NCI-H187 treated with DMSO at 0.1 percent for 48 hours (cell line): ENCODE data around the gene RFNG.

ENCODE experiments used
- DNase-seq: peaks from one replicate; lab custom pipeline; 2025; lab: John Stamatoyannopoulos, UW

Gene RFNG

DNA sequence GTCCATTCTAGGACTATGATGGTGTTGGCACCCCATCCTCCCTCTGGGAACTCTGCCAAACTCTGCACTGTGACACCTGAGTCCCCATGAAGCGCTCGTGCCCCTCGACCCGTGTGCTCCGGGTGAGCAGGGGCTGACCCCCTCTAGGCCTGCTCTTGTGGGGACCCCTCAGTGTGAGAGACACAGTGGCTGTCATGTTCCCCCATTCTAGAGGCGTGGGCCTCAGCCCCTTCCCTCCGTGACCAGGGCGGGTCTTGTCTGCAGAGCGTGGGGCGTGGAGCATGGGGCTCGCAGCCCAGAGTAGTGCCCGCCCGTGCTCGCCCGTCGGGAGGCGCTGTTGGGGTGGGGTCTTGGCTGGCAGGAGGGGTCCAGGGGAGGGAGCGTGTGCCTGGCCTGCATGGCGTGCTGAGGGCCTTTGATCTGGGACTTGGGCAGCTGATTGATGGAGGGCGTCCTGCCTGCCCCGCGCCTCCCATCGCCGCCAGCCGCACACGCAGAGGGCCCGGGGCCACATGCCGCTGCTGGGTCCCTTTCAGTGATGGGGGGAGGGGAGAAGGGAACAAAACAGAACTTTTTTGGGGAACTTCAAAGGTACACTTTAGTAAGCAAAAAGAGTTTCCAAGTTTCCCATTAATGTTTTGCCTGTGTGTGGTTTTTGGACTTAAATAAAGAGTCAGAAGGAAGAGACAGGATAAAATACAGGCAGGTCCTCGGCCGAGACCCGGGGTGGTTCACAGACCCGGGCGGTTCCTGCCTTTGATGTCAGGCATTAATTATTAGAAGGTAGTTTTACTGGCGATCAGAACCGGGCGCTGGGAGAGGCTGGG, 51.4 kb downstream of the RFNG start:
- DNase-seq: no peak

DNA sequence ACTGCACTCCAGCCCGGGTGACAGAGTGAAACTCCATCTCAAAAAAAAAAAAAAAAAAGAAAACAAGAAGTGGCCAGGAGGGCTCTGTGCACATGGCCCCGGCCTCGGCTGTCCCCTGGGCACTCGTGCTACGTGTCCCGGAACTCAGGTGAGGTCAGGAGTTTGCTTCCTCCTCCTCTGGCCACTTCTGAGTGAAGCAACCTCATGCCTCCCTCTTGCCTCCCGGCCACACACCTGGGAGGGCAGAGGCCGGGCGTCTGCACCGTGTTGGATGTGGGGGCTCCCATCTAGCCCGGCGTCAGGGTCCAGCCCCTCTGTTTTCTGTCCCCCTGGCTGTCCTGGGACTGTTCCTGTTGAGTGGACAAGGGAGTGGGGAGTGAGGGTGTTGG, 52.0 kb downstream of the RFNG start:
- no peak for DNase-seq

DNA sequence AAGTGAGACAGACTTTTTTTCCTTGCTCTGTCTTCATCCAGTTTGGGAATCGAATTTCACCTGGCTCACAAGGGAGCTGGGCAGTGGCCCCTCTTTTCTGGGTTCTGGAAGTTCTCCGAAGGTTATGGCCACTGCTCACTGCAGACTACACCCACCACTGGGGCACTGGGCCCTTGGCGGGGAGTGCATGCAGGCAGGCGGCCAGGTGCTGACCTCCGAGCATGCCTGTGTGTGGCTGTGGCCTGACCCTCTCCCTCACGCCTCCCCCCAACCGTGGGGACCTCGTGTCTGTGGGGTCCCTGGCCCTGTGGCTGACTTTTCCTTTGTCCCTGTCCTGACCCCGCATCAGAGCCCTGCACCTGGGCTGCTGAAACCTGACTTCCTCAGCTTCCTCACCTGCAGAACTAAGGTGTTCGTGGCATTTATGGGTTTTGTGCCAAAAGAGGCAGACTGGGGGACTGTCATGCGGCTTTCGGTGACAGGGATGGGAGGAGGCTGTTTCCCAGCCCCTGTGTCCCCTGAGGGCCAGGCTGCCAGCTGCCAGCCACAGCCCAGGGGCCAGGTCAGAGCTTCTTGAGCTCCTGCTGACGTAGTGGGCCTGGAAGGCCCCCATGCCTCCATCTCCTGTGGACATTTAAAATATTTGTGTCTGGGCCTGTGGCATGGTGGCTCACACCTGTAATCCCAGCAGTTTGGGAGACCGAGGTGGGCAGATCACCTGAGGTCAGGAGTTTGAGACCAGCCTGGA, 52.7 kb downstream of the RFNG start:
- DNase-seq: no peak

DNA sequence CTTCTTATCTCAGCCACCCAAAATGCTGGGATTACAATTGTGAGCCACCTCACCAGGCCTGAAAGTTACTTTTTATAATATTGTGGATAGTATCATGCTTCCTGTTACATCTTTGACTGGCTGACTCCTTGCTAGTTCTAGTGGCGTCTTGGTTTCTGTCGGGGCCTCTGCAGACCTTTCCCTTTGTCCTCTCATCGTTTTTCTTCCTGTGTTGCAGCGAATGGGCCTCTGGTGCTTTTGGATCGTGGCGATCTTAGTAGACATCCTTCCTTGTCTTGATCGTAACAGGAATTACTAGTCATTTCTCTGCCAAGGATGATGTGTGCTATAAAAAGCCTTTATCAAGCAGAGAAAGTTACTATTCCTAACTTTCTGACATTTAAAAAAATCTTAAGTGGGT, 53.4 kb downstream of the RFNG start:
- no peak for DNase-seq
